ENCODE data around the gene EXOC2.

EXOC2 gene

DNA sequence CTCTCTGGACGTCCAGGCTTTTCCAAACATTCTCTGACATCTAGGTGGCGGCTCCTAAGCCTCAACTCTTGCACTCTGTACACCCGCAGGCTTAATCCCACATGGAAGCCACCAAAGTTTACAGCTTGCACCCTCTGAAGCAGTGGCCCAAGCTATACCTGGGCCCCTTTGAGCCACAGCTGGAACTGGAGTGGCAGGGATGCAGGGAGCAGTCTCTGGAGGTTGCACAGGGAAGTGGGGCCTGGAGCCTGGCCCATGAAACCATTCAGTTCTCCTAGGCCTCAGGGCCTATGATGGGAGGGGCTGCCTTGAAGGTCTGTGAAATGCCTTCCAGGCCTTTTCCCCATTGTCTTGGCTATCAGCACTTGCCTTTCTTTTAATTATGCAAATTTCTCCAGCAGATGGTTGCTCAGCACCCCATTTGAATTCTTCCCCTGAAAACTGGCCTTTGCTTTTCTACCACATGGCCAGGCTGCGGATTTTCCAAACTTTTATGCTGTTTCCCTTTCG is 236.5 kb downstream of the EXOC2 start:
- DNase-seq (ENCODE audit: low spot score) (peak; percentile 11), ATAC-seq (ENCODE audit: low read depth) (no peak)
- Histone ChIP-seq H3K27me3 (ENCODE audit: insufficient read depth, poor library complexity, severe bottlenecking) (peaks cover 30% of the 10 kb centered on the region), H3K36me3 (ENCODE audit: low read depth) (no peaks in the 10 kb centered on the region), H3K27ac (ENCODE audit: poor library complexity, severe bottlenecking) (no peak overlapping the region), H3K4me3 (ENCODE audit: severe bottlenecking) (no peak overlapping the region), H3K4me1 (ENCODE audit: insufficient read depth, poor library complexity, severe bottlenecking) (no peaks in the 10 kb centered on the region), H3K9me3 (ENCODE audit: severe bottlenecking) (no peaks in the 10 kb centered on the region)
- TF ChIP-seq, protein P1, sequence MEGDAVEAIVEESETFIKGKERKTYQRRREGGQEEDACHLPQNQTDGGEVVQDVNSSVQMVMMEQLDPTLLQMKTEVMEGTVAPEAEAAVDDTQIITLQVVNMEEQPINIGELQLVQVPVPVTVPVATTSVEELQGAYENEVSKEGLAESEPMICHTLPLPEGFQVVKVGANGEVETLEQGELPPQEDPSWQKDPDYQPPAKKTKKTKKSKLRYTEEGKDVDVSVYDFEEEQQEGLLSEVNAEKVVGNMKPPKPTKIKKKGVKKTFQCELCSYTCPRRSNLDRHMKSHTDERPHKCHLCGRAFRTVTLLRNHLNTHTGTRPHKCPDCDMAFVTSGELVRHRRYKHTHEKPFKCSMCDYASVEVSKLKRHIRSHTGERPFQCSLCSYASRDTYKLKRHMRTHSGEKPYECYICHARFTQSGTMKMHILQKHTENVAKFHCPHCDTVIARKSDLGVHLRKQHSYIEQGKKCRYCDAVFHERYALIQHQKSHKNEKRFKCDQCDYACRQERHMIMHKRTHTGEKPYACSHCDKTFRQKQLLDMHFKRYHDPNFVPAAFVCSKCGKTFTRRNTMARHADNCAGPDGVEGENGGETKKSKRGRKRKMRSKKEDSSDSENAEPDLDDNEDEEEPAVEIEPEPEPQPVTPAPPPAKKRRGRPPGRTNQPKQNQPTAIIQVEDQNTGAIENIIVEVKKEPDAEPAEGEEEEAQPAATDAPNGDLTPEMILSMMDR (IDR thresholded peaks at IDR 0.05; ENCODE audit: poor library complexity, severe bottlenecking) = no peak

DNA sequence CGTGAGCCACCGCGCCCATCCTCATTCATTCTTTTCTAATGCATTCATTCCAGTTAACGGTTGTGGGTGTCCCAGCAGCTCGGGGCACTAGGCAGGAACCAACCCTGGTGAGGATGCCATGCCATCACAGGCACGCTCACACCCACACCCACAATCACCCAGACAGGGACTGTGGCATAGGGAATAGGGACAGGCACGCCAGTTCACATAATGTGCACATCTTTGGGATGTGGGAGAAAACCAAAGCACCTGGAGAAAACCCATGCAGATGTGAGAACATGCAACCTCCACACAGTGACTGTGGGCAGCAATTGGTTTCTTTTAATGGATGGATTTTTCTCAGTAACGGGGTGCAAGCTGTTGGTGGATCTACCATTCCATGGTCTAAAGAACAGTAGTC is 237.1 kb downstream of the EXOC2 start:
- Histone ChIP-seq H3K9me3 (ENCODE audit: severe bottlenecking) (no peaks in the 10 kb centered on the region), H3K27me3 (ENCODE audit: insufficient read depth, poor library complexity, severe bottlenecking) (peaks cover 24% of the 10 kb centered on the region), H3K4me1 (ENCODE audit: insufficient read depth, poor library complexity, severe bottlenecking) (no peaks in the 10 kb centered on the region), H3K36me3 (ENCODE audit: low read depth) (no peaks in the 10 kb centered on the region), H3K27ac (ENCODE audit: poor library complexity, severe bottlenecking) (no peak overlapping the region), H3K4me3 (ENCODE audit: severe bottlenecking) (no peak overlapping the region)
- TF ChIP-seq, protein P1 (IDR thresholded peaks at IDR 0.05; ENCODE audit: poor library complexity, severe bottlenecking) = no peak
- DNase-seq (ENCODE audit: low spot score) (peak; percentile 9), ATAC-seq (ENCODE audit: low read depth) (no peak)

DNA sequence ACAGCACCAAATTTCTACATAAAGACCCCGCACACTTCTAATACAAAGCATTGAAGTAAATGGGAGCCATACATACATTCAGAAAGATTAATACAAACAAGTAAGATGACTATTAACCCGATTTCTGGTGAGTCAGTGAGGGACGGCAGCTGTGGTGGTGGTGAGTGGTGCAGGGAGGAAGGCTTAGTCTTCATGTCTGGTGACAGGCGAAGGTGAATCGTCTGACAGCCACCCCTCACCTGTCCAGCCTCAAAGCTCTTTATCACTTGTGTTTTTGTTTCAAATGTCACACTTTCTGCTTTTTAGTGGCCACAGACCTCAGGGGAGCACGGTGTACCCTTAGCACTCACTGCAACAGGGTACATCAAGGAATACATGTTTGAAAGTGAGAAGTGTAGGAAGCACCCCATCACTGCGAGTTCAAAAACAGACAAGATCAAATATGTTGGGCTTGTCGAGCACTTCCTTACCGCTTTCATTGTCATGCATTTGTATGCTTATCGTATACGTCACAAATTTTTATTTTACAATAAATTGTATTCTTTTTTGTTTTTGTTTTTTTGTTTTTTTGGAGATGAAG is 237.8 kb downstream of the EXOC2 start:
- Histone ChIP-seq H3K9me3 (ENCODE audit: severe bottlenecking) (no peaks in the 10 kb centered on the region), H3K4me1 (ENCODE audit: insufficient read depth, poor library complexity, severe bottlenecking) (no peaks in the 10 kb centered on the region), H3K36me3 (ENCODE audit: low read depth) (no peaks in the 10 kb centered on the region), H3K27me3 (ENCODE audit: insufficient read depth, poor library complexity, severe bottlenecking) (peaks cover 17% of the 10 kb centered on the region), H3K4me3 (ENCODE audit: severe bottlenecking) (no peak overlapping the region), H3K27ac (ENCODE audit: poor library complexity, severe bottlenecking) (no peak overlapping the region)
- DNase-seq (ENCODE audit: low spot score) (peak; percentile 2), ATAC-seq (ENCODE audit: low read depth) (no peak)
- TF ChIP-seq, protein P1 (IDR thresholded peaks at IDR 0.05; ENCODE audit: poor library complexity, severe bottlenecking) = no peak

DNA sequence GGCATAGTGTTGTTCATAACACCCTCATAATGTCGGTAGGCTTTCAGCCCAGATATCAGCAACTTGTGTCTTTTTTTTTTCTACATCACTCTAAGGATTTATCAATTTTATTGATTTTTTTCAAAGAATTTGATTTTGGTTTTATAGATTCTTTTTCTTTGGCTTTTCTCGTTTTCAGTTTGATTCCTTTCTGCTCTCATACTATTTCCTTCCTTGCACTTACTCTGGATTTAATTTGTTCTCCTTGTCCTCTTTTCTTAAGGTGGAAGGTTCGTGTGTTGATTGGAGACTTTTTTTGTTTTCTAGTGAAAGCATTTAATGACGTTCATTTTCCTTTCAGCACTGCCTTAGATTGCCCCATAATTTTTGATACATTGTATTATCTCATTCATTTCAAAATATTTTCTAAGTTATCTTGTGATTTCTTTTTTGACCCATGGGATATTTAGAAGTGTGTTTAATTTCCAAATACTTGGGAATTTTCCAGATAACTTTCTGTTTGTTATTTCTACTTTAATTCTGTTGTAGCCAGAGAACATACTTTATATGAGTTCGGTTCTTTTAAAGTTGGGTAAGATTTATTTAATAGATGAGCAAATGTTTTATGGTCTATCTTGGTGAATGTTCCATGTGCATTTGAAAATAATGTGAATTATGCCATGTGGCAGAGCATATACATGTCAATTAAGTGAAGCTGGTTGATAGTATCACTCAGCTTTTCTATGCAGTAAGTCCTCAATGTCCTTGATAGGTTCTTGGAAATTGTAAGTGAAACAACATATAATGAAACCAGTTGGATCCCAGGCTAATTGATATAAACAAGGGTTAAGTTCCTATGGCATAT is 238.6 kb downstream of the EXOC2 start:
- TF ChIP-seq, protein P1 (IDR thresholded peaks at IDR 0.05; ENCODE audit: poor library complexity, severe bottlenecking) = no peak
- no peak overlapping the region for H3K4me3 ChIP-seq (ENCODE audit: severe bottlenecking)
- H3K27me3 ChIP-seq (ENCODE audit: insufficient read depth, poor library complexity, severe bottlenecking) = peaks cover 9% of the 10 kb centered on the region
- DNase-seq (ENCODE audit: low spot score) (no peak), ATAC-seq (ENCODE audit: low read depth) (no peak)
- no peaks in the 10 kb centered on the region for H3K4me1 ChIP-seq (ENCODE audit: insufficient read depth, poor library complexity, severe bottlenecking)
- H3K36me3 ChIP-seq (ENCODE audit: low read depth) = no peaks in the 10 kb centered on the region
- H3K9me3 ChIP-seq (ENCODE audit: severe bottlenecking) = no peaks in the 10 kb centered on the region
- H3K27ac ChIP-seq (ENCODE audit: poor library complexity, severe bottlenecking) = no peak overlapping the region

Data from RWPE2 (cell line).